ENCODE data around the gene KRT7. TPM values are rescaled to one million over a fixed set of nuclear protein-coding genes. Genes with fewer than 3 reads are reported as not detected.

Gene KRT7
- total and polyA plus RNA-seq, 9 of the 15 experiments (the other 6 are each of a cell fraction or from before 2014, with no cell fraction given) = 1.4 TPM; not detected in 8

DNA sequence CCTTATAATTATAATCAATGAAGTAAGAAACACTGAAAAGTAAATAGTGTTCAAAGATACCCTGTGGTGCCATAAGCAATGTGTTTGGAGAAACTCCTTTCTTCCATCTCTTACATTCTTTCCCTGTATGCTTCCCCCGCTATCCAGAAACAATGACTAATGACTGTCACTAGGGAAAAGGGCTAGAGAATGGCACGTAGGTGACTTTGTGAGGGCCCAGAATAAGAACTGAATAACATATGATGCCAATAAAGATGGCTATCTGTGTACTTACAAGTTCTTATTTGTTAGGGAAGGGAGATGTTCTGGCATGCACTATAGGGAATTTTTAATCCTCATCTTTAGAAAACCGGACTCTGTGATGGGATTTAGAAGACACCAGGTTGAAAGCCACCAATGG is 4.7 kb upstream of the KRT7 start (continued):
- TF ChIP-seq CUX1 (CRISPR knock-in tag; IDR thresholded peaks at IDR 0.05) (no peak), NR3C1 (CRISPR knock-in tag; IDR thresholded peaks at IDR 0.05) (no peak), DDX20 (tag; IDR thresholded peaks at IDR 0.05; ENCODE audit: low read depth) (no peak), POLR3G (IDR thresholded peaks at IDR 0.05; ENCODE audit: extremely low read depth, insufficient read length, insufficient replicate concordance) (no peak), ZSCAN32 (CRISPR knock-in tag; IDR thresholded peaks at IDR 0.05) (no peak)
- TF ChIP-seq, protein P1, sequence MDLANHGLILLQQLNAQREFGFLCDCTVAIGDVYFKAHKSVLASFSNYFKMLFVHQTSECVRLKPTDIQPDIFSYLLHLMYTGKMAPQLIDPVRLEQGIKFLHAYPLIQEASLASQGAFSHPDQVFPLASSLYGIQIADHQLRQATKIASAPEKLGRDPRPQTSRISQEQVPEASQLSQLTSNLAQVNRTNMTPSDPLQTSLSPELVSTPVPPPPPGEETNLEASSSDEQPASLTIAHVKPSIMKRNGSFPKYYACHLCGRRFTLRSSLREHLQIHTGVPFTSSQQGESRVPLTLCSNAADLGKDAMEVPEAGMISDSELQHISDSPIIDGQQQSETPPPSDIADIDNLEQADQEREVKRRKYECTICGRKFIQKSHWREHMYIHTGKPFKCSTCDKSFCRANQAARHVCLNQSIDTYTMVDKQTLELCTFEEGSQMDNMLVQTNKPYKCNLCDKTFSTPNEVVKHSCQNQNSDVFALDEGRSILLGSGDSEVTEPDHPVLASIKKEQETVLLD (IDR thresholded peaks at IDR 0.05) = no peak

All from K562 (cell line).